ENCODE results near the gene TRPM3.

The TRPM3 gene

DNA sequence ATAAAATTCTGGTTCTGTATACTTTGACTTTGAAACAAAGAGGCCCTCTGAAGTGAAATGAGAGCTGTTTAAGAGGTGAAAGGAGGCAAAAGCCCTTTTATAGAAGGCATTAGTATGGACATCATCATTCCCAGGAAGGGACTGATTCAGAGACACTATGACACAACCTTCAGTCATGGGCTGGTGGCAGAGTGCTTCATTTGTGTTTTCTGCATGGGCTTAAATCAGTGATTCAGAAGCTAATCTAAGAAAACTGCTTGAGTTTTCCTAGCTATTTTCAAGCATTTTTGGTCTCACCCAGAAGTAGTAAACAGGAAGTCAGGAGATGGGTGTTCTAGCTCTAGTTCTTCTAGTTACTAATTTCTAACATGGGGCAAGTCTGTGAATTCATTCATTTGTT lies 288.9 kb downstream of the TRPM3 start:
- DNase-seq (ENCODE audit: low read depth in 2 of 2, low spot score in 1 of 2) = no peak

DNA sequence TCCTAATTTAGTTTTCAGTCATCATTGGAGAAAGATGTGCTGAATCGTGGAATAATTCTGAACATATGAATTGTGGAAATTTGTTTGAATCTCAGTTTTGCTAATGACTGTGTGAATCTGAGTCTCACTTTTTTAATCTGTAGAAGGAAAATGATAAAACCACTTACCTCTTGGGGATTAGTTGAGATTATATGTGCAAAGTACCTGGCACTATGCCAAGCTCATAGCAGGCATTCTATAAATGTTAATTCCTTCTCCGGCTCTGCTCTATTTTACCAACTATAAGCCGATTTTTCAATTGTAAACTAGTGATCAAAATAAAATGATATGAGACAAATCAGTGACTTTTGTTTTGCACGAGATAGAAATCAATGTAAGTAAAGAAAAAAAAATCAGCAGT lies 290.8 kb downstream of the TRPM3 start:
- no peak for DNase-seq (ENCODE audit: low read depth in 2 of 2, low spot score in 1 of 2)

DNA sequence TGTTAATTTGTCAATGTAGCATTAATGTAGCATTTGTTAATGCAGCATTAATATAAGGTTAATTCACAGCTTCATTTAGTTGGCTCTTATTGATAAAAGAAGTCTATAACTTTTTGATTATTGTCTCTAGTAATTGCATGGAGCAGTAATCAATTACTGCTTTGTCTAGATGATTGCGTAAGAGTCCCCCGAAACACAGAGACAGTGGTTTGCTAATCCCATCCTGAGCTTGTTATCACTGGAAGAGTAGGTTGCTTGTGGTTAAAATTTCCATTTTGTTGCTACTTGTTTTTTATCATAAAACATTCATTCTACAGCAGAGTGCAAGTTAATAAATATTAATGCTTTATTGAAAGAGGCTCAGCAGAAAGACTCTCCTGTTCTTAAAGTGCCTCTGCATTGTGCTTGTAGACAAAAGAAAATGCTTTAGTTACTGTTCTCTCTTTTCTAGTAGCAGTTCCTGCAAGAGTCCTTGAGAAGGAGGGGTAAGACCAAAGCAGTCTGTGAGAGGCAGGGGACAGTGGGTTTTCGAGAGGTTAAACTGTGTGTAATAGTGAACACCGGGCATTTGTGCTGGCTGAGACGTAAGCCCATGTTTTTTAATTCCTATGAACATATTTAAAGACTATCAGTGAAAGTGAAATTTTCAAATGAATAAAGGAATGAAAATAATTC lies 291.7 kb downstream of the TRPM3 start:
- DNase-seq (ENCODE audit: low read depth in 2 of 2, low spot score in 1 of 2) = no peak

DNA sequence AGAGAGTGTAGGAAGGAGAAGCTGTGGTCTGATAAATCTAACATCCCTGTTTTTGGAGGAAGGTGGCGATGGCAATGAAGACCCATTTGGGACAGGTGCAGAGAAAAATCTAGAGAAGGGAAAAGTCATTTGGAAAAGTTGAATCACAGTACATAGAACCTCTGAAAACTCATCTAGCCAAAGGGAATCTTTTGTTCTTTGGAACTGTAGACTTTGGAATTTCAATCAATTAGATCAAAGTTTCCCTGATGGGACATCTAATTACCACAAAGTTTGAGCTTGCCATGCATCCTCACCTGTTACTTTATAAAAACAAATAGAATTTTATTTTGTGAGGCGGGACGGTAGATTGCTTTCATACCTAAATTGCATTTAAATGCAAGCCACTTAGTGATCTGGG lies 294.9 kb downstream of the TRPM3 start:
- no peak for DNase-seq (ENCODE audit: low read depth in 2 of 2, low spot score in 1 of 2)

DNA sequence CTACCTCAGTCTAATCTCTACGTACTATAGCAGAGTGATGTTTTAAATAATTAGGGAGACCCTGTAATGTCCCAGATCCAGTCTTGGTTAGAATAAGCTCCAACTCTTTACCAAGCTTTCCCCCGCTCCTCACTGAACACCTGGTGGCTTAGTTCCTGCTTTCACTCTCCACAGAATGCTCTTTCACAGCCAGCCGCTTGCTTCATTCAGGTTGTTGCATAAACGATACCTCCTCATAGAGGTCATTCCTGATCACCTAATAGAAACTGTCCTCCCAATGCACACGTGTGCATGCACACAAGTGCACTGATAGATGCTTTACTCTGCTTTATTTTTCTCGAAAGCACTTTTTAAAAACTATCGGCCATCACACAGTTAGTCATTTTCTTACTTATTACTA lies 298.1 kb downstream of the TRPM3 start:
- no peak for DNase-seq (ENCODE audit: low read depth in 2 of 2, low spot score in 1 of 2)

DNA sequence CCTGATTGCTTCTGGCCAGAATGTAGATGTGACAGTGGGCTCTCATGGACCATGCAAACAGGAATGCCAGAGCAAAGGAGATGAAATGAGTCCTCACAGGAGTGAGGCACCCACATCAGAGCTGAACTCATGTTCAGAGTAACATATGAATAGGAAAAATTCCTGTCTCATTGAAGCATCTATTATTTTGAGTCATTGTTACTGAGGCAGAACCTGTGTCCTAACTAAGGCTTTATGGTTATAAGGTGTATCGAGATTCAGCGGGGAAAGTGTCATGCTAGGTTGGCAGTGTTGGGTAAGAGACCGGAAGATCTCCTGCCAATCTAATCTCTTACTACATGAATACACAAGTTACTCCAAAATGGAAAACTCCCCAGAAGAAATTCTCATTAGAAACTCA lies 304.1 kb downstream of the TRPM3 start:
- no peak for DNase-seq (ENCODE audit: low read depth in 2 of 2, low spot score in 1 of 2)

DNA sequence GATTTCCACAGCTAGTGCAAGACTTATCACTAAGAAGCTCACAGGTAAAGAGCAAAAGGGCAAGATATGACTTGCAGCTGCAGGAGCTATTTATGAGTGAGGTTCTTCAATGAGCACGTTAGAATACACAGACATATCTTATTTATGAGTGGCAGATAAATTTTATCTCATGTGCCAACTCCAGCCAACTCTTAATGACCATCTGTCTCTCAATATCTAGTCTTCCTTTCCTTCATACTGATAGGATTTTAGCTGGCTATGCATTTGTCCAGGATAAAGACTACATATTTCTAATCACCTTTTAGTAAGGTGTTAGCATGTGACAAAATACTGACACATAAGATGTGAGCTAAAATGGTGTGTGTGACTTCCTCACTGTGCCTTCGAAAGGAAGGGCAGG lies 304.5 kb downstream of the TRPM3 start:
- DNase-seq (ENCODE audit: low read depth in 2 of 2, low spot score in 1 of 2) = no peak

DNA sequence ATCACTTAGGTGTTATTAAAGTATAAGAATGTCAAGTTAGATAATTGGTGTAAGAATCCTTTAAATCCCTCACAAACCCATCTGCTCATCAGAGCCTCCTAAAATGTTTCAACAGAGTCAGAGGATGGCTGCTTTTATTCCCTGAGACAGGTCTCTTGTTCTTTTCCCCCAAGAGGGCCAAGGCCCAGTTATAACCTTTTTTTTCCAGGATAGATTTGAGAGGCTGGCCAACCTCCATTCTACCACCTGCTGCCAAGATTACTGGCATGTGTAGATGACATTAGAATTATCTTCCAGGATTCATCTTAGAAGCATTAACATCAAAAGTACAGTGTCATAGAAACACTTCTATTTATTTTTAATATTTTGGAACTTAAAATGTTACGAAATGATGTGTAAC lies 305.1 kb downstream of the TRPM3 start:
- no peak for DNase-seq (ENCODE audit: low read depth in 2 of 2, low spot score in 1 of 2)

DNA sequence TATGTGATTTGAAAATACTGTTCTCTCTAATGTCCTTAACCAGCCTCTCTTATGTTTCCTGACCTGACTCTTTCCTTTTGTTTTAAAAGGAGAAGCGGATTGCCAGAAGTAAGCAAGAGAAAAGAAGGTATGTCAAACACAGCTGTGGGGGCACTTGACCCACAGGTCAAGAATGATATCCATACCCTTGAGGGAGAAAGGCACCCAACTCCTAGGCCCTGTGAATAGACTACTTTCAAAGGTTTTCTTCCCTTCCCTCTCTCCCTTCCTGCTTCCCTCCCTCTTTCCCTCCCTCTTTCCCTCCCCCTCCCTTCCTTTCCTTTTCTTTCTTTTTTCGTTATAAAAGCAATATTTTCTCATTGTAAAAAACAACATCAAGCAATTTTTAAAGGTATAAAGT lies 306.8 kb downstream of the TRPM3 start:
- no peak for DNase-seq (ENCODE audit: low read depth in 2 of 2, low spot score in 1 of 2)

DNA sequence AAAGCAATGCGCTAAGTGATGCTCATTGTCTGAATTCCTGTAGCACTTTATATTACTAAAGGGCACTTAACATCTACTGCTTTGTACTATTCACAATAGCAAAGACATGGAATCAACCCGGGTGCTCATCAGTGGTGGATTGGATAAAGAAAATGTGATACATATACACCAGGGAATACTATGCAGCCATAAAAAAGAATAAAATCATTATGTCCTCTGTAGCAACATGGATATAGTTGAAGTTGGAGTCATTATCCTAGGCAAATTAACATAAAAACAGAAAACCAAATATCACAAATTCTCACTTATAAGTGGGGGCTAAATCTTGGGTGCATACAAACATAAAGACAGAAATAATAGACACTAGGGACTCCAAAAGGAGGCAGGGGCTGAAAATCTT lies 308.3 kb downstream of the TRPM3 start:
- DNase-seq (ENCODE audit: low read depth in 2 of 2, low spot score in 1 of 2) = no peak

DNA sequence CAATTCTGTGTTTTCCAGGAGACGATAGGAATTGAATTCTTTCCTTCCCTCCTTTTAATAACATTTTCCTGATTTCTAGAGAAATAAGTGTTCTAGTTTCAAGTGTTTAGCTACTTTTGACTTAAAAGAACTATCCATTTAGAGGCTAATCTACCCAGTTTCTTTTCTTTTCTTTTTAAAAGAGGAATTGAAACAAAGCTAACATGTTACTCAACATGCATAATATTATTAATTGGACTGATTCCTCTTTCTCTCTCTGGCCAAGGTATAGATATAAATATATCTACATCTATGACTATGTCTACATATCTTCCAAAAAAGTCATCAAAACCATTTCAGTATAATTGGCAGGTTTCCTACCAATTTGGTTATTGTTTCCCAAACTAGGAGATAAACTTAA lies 309.8 kb downstream of the TRPM3 start:
- no peak for DNase-seq (ENCODE audit: low read depth in 2 of 2, low spot score in 1 of 2)

DNA sequence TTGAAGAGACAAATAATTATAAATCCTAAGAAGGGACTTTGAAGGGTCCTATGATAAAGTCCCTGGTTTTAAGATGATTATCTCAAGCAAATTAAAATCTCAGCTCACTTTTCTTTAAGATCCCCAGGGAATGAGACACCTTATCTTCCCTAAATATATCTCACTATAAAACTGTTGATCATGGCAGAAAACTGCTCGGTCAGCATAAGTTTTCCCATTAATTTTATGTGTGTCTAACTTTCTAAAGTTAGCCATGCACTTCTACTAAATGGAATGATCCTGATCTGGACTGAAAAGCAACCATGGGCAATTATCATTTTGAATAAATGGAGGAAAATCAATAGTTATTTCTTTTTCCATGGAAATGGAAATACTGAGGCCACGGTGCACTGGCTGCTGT lies 314.5 kb downstream of the TRPM3 start:
- no peak for DNase-seq (ENCODE audit: low read depth in 2 of 2, low spot score in 1 of 2)

DNA sequence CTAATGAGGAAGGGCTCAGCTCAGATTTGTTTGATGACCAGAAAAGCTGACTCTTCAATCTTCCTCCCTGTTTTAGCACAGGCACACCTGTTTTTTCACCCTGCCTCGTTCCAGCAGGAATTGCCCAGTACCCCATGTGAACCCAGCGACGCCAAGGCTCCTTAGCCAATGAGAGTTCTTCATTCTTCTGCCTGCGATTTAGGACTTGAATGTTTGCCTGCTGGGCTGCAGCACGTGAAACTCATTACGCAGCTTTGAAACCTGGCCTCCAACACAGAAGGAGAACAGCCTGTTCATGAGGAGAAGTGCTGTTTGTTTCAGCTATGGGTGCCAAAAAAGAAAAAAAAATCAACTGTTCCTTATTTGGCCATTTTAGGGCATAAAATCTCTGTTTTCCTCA lies 315.5 kb downstream of the TRPM3 start:
- DNase-seq (ENCODE audit: low read depth in 2 of 2, low spot score in 1 of 2) = no peak

DNA sequence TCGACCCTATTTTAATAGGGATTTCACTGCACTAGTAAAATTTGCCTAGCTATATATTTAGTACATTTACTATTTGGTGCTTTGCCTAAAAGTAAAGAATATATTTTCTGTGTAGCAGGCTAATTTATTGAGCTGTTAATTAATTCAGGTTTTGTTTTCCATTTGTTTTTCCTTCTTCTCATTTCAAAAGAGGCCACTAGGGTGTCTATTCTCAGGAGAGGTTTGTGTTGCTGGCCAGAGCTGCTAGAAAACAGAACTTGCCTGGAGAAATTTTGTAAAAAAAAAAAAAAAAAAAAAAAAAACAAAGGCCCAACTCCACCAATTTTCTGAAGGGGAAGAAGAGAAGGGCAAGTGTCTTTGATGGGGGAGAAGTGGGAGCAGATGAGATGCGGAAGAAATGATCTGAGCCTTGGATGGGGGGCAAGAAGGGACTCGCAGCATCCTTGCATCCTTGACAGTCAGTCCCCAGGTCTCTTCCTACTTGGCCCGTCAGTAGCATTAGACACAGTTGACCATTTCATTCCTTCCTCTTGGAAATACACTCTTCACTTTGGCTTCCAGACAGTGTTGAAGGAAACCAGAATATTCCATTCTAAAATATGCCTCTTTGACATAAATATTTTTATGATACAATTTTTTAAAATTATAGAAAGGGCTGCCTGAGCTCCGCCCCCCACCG lies 318.5 kb downstream of the TRPM3 start:
- no peak for DNase-seq (ENCODE audit: low read depth in 2 of 2, low spot score in 1 of 2)

DNA sequence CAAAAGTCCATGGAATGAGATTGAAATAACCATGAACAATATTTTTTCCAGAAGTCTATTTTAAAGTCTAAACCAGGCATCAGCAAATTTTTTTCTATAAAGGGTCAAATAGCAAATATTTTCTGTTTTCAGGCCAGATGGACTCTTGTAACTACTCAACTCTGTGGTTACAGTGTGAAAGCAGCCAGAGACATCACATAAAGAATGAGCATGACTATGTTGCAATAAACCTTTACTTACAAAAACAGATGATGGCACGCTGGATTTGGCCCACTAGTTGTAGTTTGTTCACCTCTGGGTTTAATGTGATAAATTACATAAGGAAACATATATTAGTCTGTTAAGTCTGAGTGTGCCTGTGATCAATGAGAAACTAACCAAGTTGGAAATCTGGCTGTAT lies 319.2 kb downstream of the TRPM3 start:
- DNase-seq (ENCODE audit: low read depth in 2 of 2, low spot score in 1 of 2) = no peak

DNA sequence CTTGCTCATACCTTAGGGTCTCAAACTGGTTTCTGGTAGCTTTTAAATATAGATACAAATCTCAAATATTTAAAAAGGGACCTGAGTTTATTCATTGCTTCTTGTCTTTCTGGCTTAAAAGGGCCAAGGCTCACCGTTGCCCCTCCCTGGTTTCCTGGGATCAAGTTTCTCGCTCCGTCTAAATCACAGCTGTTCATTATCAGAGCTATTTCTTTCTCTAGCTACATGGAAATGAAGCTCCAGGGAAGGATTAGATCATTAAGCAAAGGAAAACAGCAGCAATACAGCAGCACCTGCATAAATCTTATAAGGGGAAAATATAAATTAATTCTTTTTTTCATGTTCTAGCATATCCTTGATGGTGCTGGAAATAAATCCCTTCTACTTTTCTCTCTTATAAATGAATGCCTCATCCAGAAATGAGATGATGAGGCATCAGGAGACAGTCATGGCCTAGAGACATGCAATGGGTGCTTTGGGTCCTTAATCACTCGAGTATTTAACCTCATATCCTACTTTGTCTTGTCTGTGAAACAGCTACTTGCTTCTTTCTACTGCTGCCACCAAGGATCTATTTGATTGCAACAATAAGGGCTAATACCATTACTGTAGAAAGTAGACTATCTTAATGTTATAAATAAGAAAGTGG lies 320.1 kb downstream of the TRPM3 start:
- no peak for DNase-seq (ENCODE audit: low read depth in 2 of 2, low spot score in 1 of 2)

DNA sequence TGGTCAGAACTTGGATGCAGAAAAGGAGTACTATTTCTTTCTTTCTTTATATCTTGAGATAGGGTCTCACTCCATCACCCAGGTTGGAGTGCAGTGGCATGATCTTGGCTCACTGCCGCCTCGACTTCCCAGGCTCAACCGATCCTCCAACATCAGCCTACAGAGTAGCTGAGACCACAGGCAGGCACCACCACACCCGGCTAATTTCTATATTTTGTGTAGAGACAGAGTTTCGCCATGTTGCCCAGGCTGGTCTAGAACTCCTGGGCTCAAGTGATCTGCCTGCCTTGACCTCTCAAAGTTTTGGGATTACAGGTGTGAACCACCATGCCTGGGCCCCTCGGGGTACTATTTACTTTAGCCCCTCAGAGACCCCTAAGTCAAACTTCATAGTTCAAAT lies 323.4 kb downstream of the TRPM3 start:
- no peak for DNase-seq (ENCODE audit: low read depth in 2 of 2, low spot score in 1 of 2)

DNA sequence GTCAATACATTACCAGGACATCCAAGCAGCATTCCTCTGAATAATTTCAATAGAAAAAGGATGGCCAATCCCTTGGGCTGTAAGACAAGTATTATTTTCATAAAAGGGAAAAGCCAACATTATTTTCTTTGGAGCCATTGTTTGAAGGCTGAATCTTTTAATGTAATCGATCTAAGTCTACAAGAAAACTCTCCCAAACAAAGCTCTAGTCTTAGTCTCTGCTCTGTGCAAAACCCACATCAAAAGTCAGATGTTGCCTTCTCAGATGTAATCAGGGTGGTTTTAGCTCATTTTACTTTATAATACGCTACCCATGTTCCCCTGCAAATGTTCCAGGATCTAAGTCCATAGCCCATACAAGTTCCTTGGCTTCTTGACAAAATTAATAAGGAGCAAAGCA lies 325.6 kb downstream of the TRPM3 start:
- no peak for DNase-seq (ENCODE audit: low read depth in 2 of 2, low spot score in 1 of 2)

DNA sequence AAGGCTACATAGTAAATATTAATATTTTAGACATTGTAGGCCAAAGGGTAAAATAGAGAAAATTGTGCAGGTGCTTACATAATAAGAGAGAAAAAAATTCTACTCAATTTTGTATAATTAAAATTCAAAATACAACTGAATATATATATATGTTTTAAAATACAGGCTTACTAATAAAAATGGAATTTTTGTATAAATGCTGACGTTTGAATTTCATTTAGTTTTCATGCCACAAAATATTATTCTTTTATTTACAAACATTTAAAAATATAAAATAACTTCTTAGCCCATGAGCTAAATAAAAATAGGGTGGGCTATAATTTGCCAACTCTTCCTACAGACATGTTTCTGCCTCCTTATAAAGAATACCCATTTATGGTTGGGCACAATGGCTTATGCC lies 328.6 kb downstream of the TRPM3 start:
- DNase-seq (ENCODE audit: low read depth in 2 of 2, low spot score in 1 of 2) = no peak

DNA sequence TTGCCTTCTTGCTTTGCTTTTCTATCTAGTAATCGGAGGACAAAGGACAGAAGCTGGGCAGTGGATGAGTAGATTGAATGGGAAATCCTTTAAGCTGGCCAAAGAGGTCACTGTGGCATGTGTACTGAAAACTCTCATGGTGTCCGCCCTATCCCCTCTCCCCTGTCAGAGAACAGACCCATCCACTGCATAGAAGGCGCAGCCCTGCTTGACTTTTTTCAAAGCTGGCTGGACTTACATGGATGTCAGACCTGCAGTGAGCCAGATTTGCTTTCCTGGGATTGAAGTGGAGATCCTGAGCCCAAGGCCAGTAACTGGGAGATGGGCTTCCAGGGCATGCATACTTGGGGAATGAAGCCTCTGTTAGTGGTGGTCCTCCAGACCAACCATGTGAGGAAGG lies 329.5 kb downstream of the TRPM3 start:
- DNase-seq (ENCODE audit: low read depth in 2 of 2, low spot score in 1 of 2) = no peak

DNA sequence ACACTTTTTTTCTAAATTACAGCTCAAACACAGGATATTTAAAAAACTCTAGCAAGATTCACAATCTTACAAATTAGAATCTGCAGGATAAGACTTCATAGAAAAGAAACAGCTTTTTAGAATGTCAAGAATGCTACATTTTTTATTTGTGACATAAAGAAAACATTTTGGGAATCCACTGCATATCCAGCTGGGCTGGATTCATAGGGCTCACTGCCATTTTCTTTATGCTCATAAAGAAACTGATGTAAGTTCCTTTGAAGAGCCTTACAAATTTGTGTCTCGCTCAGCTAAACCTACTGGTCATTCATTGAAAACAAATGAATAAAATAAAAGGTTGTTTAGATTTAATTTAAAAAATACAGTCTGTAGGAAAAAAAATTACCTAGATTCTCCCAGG lies 332.3 kb downstream of the TRPM3 start:
- no peak for DNase-seq (ENCODE audit: low read depth in 2 of 2, low spot score in 1 of 2)

DNA sequence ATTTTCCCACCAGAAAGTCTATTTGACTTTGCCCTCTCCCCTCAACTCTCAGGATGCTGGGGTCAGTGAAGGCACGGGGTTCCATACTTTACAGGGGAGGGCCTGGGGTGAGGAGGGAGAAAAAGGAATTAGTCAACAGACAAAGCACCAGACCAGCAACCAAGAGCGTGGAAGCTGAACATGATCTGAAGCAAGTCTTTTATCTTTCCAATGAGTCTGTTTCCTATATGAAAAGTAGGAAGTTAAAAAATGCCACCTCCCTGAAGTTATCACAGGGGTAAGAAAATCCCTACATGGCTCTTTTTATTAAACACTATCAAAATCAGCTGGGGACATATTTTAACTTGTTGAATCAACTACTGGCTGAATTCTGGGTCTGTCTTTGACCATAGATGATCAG lies 337.0 kb downstream of the TRPM3 start:
- no peak for DNase-seq (ENCODE audit: low read depth in 2 of 2, low spot score in 1 of 2)

DNA sequence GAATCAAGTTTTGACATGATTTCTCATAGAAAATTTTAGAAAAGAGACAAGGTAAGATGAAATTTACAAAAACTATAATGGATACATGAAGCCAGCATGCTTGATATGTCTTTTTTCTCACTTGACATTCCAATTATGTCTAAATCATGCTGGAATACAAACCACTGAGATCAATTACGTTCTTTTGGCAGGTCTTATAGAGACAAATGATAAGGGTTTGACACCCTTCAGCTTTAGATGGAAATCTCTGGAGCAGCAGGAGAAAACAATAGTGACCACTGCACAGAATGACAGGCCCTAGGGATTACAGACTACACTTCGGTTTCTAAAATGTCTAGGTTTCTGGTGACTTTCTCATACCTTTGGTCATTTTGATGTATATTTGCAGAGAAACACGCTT lies 342.9 kb downstream of the TRPM3 start:
- no peak for DNase-seq (ENCODE audit: low read depth in 2 of 2, low spot score in 1 of 2)
